Activated CD4-positive, CD25-positive, alpha-beta regulatory T cell treated with anti-CD3 and anti-CD28 coated beads, Interleukin-2, amount 50 U/mL, for 72 hours (primary cell): ENCODE measurements around the gene ME3.

Source experiments
- DNase-seq: peaks from one replicate; pipeline ENCODE4 v3.0.0; 2021

Gene ME3

DNA sequence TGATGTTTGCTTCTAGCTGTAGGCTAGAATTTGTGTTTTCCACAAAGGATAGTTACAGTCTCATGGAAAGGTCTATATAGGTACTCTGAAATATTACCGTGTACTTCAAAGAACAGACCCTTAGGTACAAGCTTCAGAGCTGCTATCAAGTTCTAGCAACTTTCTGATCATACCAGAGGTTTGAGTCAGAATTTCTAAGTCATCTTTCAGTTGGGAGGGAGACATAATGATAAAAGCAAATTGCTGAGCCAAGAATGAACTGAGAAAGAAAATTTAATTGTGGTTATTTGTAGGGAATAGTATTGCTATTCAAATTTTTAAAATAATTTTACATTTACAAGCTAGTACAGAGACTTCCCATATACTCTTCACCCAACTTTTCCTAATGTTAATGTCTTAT lies 19.9 kb upstream of the ME3 start:
- DNase-seq, result no peak

DNA sequence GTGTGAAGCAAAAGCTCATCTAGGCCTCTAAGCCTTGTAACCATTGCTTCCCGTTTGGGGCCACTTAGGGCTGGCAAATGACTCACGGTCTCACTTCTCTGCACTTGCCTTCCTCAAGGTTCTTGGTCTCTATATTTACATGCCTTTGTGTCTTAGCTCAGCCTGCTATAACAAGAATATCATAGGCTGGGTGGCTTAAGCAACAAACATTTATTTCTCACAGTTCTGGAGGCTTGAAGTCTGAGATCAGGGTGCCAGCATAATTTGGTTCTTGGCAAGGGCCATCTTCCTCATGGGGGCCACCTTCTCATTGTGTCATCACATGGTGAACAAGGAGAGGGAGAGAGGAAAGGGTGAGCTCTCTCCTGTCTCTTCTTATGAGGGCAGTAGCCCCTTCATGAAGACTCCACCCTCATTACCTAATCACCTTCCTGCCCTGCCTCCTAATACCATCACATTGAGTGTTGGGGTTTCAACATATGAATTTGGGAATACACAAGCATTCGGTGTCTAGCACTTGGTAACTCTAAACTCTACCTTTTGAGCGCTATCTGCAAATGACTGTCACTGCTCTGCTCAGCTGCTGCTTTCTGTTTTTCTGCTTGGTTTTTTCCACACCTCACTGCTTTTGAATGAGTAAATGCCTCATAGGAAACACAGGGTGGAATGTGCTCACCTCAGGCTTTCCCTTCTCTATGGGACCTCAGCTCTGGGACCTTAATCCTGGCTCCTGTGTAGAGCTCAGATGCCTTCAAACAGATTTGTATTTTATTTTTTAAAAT lies 16.2 kb upstream of the ME3 start:
- DNase-seq, result no peak

DNA sequence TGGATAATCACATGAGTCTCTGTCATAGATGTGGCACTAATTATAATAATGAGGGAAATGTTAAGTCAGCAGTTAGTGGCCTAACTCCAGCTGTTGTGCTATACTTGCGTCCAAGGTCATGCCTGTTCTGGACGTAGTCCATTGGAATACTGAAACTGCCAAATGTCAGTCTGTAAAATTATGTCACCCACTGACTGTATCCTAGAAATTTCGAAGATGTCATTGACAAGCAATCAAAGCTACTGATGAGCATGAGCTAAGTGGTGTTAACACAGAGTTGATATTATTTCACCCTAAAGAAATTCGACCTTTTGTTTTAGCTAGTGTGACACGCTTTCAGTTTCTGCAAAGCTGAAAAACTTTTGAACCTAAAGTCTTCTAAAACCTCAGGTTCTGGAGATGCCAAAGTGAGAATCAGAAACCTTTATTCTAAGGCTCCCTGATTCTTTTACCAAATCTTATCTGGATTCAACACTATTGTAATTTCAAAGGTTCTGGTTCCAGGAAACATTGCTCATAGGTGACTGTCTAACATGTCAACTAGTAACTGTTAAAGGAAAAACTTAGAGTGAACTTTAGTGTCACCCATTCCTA lies 14.9 kb upstream of the ME3 start:
- DNase-seq, result no peak

DNA sequence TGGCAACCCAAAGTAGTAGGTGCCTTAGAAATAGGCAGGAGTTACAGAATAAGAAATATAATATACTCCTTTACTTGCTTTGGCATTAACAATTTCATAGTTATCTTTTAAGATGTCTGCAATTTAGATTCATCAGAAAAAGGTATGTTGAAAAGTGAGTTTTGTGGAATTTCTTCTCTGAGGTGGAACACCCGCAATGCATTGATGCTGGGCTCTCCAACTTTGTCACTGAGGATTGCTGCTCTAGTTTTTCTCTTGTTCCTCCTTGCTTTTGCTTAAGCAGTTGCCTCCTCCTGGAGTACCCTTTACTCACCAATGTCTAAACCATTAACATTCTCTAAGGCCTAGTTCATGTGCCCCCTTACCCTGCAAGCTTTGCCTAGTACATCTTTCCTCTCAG lies 14.1 kb upstream of the ME3 start:
- DNase-seq, result no peak

DNA sequence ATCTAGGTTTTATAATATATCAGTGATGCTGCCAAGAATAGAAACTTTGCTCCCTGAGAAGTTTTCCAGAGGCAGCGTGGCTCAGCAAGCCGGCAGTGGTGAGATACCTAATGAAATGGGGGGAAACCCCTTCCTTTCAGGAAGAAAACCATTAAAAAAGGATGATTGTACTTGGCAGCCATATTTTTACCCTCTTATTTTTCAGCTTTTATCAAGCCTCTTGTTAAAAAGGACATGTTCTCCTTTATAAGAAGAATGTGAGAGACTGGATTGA lies 9.0 kb upstream of the ME3 start:
- no peak for DNase-seq

DNA sequence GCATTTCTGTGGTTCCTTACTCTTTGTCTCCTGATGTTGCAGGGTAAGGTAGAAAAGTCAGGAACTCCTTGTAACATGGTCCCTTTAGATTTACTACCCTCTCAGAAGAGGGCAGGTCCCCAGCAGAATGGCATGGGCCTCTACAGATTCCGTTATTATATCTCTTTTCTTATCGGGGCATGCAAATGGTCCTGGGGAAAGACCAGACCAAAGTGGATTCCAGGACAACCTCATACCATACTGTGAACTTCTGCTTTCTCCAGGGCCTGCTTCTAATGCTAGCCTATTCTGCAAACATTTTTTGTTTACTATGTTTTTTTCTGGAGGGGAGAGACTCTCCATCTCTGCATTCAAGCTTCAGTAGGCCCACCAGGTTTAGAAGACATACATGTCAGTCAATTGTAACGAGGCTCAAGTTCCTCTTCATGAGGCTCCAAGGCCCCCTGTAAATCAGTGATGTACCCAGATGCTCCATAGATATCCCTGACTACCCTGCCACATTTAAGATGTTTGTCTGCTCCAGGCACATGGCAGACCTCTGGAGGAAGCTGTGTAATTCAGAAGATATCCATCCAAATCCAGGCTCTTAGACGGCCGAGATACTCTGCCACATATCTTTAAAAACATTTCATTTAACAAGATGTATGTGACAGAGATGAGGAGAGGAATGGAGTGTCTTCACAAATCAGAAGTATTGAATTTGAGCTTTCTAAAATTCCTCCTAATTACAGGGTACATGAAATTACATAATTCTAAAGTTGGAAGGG lies 8.5 kb upstream of the ME3 start:
- no peak for DNase-seq

DNA sequence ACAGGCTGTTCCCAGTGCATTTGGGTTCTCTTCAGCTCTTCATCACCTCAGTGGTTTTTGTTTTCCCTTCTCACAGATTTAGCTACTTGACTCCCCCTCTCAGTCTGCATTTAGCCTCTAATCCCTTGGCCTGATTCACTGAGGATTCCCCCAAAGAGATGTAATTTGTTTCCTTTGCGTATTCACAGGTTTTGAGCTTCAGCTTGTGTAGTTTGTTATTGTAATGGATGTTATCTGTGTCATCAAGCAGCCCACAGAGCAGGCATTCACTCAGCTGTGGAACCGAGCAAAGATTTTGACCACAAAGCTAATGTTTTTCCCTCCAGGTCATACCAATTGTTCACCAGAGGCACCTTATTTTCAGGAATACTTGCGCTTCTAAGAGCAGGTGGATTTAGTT lies 6.4 kb upstream of the ME3 start:
- DNase-seq, result no peak

DNA sequence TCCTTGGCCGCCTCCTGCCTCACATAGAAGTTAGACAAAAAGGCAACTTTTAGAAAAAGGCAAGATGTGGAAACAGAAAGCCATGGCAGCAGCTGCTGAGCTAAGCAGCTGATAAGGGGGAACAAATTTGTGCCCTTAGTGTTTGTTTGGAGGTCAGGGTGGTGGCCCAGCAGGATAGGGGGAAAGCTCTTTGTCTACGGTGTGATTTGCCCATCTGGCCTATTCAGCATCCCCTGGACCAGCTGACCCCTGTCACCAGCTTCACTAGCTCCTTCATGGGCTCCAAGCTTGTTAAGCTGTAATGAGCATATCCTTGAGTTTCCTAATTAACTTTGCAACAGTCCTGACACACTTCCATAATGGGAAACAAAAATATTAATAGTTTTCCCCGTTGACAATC lies 5.9 kb upstream of the ME3 start:
- DNase-seq, result no peak

DNA sequence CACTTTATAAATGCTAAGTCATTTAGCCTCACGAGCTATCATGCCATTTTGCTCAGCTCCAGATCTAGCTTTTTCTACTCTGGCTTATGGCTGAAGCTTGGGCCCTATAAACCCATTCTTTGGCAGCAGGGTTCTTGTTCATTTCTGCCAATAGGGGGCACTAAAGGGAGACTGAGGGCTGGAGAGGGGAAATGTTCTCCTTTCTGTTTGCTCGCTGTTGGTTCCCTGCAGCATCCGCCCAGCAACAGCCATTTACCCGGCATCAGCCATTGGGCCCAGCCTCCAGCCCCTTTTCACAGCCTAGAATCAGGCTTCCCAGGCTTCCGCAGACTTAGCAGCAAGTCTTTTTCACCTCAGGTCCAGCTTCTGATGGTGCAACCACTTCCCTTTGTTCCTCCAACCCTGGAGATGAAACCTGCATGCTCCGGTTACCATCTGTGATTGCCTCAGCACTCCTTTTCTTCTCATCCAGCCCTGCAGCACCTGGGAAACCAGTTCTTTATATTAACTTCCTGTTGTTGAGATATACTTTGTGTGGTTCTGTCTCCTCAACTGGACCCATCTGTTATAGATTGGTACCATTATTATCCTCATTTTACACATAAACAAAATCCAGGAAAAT lies 4.2 kb upstream of the ME3 start:
- no peak for DNase-seq

DNA sequence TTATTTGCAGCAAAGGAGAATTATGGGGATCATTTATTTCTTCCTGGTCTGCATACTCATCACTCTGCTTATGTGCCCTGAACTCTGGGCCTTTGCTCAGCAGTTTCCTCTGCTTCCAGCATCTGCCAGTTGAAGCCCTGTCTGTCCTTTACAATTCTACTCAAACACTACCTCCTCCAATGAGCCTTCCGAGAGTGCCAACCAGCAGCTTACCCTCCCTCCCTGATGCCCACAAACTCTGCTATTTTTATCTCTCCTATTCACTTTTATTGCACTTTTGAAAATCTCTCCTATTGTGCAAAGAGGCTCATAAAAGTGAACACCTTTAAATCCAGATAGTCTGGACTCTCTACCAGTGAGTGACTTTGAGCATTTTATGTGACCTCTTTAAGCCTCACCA lies 3.6 kb upstream of the ME3 start:
- DNase-seq, result no peak

DNA sequence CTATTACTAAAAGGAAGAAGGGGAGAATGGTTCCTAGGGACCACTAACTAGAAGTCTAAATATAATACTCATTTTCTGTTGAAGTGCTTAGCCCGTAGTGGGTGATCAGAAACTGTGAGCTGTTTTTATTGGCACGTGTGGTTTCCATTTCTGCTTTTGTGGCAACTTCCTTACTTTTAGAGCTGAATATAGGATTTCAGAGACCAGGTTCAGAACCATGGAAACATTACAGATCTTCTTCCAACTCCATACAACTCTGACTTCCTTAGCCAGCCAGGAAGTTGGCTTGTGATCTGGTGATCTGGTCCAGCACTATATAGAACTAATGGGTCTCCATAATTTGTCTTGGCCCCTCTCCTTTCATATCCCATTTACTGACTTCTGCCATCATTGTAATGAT lies 2.6 kb upstream of the ME3 start:
- no peak for DNase-seq

DNA sequence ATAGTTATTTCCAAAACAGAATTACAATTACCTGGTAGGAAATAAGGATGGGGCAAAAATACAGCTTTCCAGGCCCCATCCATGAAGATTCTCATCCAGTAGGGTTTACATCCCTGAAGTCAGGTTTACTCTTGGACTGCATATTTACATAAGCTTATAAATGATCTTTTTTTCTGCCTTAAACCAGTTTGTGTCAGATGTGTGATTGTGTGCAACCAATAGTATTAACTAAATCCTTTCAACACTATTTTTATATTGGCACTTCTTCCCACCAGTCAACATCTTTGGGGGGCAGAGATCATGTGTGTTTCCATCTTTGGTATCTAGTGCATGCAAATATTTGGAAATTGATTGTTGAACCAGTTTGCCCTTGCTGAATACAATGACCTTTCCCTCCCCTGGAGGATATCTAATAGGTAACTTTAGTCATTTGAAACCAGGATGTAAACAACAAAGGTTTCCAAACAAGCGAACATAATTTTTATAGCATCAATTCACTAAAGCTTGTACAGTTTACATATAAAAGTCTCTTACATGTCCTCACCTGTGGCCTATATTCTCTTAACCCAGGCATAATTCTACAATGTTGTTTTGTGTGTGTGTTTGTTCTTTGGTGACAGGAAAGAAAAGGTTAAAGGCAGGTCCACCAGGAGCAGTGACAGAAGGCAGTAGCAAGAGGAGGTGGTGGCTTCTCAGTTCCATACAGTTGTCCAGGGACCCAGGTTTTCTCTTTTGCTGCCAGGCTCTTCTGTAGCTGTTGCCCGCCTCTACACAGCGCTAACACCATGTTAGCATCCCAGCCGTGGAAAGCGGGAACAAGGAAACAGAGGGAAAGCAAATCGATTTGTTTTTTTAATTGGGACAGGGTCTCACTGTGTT lies 1.7 kb upstream of the ME3 start:
- no peak for DNase-seq

DNA sequence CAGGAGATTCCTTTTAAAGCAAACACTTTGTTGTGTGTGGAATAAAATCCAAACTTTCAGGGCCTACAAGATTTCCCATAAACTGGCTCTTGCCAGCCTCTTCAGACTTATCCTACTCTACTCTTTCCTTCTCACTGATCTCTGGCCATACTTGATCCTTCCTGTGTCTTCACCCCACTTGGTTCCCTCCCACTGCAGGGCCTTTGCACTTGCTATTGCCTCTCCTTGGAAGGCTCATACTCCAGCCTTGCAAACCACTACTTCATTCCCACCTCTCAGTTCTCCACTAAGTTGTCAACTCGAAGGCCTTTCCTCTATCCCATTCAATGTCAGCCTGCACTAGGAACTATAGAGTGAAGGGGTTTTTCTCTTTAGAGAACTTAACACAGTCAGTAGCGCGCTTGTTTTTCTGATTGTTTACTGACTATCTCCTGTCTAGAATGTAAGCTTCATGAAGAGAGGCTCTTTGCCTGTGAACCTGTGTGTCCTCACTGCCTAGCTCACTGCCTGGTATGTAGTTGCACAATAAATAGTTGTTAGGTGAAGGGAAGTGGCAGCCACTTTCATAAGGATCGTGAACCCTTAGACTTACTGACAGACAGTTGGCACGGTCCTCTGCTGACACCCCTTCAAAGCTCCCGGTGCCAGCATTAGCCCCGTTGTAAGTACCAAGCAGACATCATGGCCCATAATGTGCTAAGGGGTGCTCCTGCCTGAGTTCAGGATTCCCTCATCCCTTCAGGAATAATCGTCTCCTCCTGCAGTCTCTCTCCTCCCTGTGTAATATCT lies 833 bp upstream of the ME3 start:
- no peak for DNase-seq

DNA sequence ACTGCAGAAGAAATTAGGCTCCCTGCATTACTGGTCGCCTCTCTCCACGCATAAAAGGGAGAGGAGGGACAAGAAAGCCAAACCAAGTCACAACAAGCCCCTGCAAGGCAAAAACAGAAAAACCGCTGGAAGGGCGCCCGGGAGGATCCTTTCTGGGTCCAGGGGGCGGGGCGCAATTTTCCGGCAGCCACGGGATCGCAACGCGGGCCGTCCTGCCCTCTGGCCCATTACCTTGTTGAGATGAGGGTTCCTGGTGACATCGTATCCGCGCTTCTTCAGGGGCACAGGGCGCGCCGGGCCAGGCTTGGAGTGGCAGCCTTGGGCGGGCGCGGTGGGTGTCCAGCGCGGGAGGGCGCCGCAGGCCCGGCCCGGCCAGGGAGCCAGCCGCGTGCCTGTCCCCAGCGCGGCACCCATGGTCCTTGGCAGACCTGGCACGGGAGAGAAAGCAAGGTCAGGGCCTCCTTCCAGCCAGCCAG lies 847 bp downstream of the ME3 start:
- no peak for DNase-seq

DNA sequence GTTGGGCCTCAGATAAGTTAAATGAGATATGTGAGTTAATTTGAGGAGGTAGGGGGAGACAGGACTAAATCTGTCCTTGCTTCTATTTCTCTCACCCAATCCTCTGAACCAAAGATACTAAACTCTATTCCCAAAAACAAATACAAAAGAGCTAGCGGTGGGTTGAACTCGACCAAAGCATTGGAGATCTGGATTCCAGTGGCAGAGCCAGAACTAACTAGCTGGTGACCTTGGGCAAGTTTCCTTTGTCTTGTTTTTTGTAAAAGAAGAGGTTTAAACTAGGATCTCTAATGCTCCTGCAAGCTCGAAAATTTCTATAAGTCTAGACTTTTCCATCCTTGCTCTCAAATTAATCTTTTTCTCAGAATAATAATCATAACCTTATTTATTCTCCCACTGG lies 1.5 kb downstream of the ME3 start:
- DNase-seq, result no peak

DNA sequence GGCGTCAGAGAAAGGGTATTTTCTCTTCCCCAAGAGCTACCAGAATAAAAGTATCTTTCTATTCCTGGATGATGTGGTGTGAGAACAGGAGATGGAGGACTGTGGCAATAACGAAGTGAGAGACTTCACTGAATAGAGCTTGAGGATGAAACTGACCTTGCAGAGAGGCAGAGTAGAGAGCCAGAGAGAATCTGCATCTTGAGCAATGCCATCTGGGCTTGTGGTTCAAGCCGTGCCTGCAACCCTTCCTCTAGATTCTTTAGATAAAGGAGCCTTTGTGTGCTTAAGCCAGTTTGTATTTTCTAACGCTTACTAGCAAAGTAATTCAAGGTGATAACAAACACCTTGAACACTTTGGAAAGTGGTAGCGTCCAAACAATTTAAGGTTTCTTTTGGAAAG lies 2.2 kb downstream of the ME3 start:
- no peak for DNase-seq

DNA sequence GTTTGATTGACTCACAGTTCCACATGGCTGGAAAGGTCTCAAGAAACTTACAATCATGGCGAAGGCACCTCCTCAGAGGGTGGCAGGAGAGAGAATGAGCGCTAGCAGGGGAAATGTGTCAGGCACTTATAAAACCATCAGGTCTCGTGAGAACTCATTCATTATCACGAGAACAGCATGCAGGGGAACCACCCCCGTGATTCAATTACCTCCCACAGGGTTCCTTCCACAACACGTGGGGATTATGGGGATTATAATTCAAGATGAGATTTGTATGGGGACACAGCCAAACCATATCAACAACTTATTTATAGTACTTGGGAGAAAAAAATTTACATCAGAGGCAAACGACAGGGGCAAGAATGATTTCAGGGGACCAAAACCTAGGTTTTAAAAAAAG lies 3.0 kb downstream of the ME3 start:
- DNase-seq, result no peak

DNA sequence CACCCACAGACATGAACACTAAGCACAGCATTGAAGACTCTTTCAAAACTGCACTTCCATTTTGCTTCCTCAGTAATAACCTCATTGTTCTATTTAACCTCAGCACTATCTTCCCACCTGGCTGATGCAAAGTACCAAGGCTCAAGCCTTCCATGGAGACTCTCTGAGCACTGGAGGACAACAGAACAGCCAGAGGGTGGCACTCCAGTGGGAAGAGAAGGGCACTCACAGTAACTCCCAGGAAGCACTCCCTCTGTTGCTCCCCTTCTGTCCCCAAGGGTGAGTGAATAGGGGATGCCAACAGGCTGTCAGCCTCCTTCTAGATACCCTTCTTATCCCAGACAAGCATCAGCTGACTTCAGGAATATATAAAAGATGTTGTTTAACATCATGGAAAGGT lies 3.5 kb downstream of the ME3 start:
- DNase-seq, result no peak

DNA sequence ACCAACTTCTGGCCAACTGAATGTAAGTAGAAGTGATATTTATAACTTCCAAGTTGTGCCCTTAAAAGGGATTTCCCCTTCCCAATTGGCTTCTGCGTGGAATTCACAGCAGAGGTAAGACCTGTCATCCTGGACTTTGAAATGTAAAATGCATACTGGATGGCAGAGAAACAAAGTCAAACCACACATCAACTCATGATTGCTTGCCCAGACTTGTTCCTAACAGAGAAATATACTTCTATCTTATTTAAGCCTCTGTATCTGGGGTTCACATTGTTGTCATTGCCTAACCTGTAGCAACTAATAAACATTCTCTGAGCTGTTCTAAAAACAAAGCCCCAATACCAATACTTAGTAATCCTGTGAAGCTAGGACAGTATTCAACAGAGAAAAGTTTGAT lies 6.2 kb downstream of the ME3 start:
- no peak for DNase-seq

DNA sequence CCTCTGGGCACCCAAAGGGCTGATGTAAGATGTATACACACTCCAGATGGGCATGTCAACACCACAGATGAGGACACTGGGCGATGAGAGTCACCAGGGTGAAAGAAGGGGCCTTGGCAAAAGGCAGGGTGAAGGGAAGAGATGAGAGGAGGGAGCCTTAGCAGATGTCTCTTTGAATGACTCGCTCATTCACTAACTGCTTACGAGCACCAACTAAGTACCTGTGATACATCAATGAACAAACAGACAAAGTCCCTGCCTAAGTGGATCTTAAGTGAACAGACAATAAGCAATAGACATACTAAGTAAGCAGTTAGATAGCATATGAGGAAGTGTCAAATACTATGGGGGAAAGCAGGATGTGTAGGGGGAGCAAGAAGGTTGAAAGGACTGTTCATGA lies 7.5 kb downstream of the ME3 start:
- no peak for DNase-seq

DNA sequence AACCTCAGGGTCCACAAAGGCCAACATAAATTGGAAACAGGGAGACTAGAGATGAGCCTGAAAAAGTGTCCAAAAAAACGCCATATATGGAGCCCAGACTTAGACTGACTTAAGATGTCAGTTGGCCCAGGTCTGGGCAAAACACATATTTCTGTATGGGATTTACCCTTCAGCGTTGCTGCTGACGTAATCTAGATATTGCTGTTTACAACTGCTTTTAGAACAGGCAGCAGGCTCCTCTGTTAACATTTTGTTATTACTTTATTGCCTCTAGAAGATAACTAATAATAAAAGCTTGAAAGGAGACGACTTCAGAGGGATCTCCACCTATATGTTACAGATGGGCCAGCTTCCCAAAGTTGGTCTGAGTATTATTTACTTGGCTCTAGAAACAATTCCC lies 8.7 kb downstream of the ME3 start:
- no peak for DNase-seq

DNA sequence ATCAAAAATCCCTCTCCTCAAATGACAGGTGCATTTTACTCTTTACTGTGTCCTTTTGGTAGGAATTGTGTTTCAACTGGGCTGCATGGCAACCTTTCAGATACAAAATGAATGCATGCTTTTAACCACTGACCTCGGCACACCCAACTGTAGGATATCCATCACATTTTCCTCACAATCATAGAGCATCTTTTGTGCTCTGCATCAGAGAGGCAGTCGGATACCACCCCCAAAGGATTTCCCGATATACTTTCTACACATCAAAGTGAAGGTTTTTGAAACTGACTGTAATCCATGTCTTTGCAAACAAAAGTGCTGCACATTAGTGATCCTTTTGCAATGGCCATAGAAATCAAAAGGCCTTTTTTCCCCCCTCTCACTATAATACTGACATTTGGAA lies 9.1 kb downstream of the ME3 start:
- no peak for DNase-seq
